ENCODE data around the gene GABRB3. TPM values are rescaled to one million over a fixed set of nuclear protein-coding genes. Genes with fewer than 3 reads are reported as not detected.

GABRB3 gene
- total RNA-seq, 1 donor, result 0.81 TPM

- no peak overlapping the region for H3K4me3 ChIP-seq (ENCODE audit: low read depth, low read length)
- no peak for DNase-seq (ENCODE audit: low read depth)
- TF ChIP-seq, protein P1, sequence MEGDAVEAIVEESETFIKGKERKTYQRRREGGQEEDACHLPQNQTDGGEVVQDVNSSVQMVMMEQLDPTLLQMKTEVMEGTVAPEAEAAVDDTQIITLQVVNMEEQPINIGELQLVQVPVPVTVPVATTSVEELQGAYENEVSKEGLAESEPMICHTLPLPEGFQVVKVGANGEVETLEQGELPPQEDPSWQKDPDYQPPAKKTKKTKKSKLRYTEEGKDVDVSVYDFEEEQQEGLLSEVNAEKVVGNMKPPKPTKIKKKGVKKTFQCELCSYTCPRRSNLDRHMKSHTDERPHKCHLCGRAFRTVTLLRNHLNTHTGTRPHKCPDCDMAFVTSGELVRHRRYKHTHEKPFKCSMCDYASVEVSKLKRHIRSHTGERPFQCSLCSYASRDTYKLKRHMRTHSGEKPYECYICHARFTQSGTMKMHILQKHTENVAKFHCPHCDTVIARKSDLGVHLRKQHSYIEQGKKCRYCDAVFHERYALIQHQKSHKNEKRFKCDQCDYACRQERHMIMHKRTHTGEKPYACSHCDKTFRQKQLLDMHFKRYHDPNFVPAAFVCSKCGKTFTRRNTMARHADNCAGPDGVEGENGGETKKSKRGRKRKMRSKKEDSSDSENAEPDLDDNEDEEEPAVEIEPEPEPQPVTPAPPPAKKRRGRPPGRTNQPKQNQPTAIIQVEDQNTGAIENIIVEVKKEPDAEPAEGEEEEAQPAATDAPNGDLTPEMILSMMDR (IDR thresholded peaks at IDR 0.05; ENCODE audit: insufficient read depth, low read length), result no peak
These were observed 114.6 kb downstream of the GABRB3 start for GRCh38 chr15:26658290-26658689.

DNA sequence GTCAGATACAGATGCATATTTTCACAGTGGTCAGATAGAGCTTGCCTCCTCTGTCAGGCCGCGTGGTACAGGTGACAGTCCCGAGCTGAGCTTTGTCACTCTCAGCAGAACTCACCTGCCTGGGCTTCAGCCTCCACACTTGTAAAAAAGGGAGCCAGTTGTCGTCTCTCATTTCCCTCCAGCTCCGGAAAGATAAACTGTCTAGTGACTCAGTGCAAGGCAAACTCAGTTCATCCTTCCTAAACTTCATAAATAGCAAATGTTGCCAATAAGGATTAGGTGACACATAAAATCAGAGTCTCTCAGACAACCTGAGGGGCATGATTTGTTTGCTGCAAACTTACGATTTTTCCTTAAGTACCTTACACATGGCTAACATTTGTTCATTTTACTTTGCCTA lies 116.8 kb downstream of the GABRB3 start:
- no peak overlapping the region for H3K4me3 ChIP-seq (ENCODE audit: low read depth, low read length)
- DNase-seq (ENCODE audit: low read depth), result no peak
- TF ChIP-seq, protein P1 (IDR thresholded peaks at IDR 0.05; ENCODE audit: insufficient read depth, low read length), result no peak

GRCh38 chr15:26651909-26652308 lies 121.0 kb downstream of the GABRB3 start:
- DNase-seq (ENCODE audit: low read depth), result no peak
- TF ChIP-seq, protein P1 (IDR thresholded peaks at IDR 0.05; ENCODE audit: insufficient read depth, low read length), result no peak
- no peak overlapping the region for H3K4me3 ChIP-seq (ENCODE audit: low read depth, low read length)

- DNase-seq (ENCODE audit: low read depth), result no peak
- H3K4me3 ChIP-seq (ENCODE audit: low read depth, low read length), result no peak overlapping the region
- TF ChIP-seq, protein P1 (IDR thresholded peaks at IDR 0.05; ENCODE audit: insufficient read depth, low read length), result no peak
These were observed 124.2 kb downstream of the GABRB3 start for GRCh38 chr15:26648676-26649075.

DNA sequence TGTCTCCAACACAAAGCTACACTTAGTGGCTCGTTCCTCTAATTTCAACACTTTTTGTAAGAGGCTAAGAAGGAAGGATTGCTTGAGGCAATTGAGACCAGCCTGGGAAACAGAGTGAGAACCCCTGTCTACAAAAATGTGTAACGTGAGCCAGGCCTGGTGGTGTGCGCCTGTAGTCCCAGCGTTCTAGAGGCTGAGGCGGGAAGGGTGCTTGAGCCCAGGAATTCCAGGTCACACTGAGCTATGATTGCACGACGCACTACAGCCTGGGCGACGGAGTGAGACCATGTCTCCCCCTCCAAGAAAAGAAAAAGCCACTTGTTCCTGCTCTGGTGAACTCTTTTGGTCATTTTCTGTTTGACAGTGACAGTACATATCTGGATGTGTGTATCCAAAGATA lies 127.9 kb downstream of the GABRB3 start:
- no peak for DNase-seq (ENCODE audit: low read depth)
- TF ChIP-seq, protein P1 (IDR thresholded peaks at IDR 0.05; ENCODE audit: insufficient read depth, low read length), result no peak
- H3K4me3 ChIP-seq (ENCODE audit: low read depth, low read length), result no peak overlapping the region

- TF ChIP-seq, protein P1 (IDR thresholded peaks at IDR 0.05; ENCODE audit: insufficient read depth, low read length), result no peak
- DNase-seq (ENCODE audit: low read depth), result no peak
- H3K4me3 ChIP-seq (ENCODE audit: low read depth, low read length), result no peak overlapping the region
These were observed 131.7 kb downstream of the GABRB3 start for GRCh38 chr15:26641144-26641543.

DNA sequence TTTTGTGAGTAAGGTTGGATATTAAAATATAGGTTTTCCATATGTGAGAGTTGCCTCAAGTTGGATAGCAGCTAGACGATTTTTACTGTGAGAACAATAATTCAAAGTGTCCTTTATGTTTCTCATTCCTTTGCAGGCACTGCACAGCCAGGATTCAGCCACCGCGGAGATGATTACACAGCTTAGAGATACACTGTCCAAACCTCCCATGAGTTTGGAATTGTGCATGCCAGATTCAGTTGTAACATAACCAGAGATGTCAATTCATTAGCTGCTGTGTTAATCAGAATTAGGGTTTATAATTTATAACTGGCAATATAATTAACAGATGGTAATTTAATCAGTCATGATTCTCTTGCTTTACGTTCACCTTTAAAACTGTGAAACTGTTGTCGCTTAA lies 132.3 kb downstream of the GABRB3 start:
- TF ChIP-seq, protein P1 (IDR thresholded peaks at IDR 0.05; ENCODE audit: insufficient read depth, low read length), result no peak
- no peak overlapping the region for H3K4me3 ChIP-seq (ENCODE audit: low read depth, low read length)
- no peak for DNase-seq (ENCODE audit: low read depth)
